GM23338 (cell line): Measurements from ENCODE around the gene TOMM40. TPM values are rescaled to one million over a fixed set of nuclear protein-coding genes. Genes with fewer than 3 reads are reported as not detected.

Experiments
- ATAC-seq: fragments of 200-7000 bp; cut with Tn5 transposase; 3 replicates; pipeline ENCODE4 v1.9.1; 2020
- DNase-seq: peaks from one replicate; pipeline ENCODE4 v3.0.0-alpha.2; 2015; ENCODE audit warnings: low spot score
- H2AFZ ChIP-seq: fragments of 200-600 bp; sonication (generic); 2 replicates; pipeline ENCODE4 v1.8.0; 2016; ENCODE audit warnings: antibody characterized with exemption, mild to moderate bottlenecking, moderate library complexity
- H3F3A ChIP-seq: fragments of 200-600 bp; sonication (generic); replicated peaks from 2 replicates; pipeline ENCODE4 v1.8.0; 2017; ENCODE audit warnings: antibody characterized with exemption, mixed run types, low read depth
- H3K27ac ChIP-seq: fragments of 200-600 bp; sonication (generic); 2 replicates; pipeline ENCODE4 v1.6.1; 2016; ENCODE audit warnings: low read depth
- H3K27me3 ChIP-seq: fragments of 200-600 bp; sonication (generic); 2 replicates; pipeline ENCODE4 v1.8.0; 2016; ENCODE audit warnings: mild to moderate bottlenecking, mixed run types, moderate library complexity; ENCODE audit not compliant: insufficient read depth
- H3K36me3 ChIP-seq: fragments of 200-600 bp; sonication (generic); 2 replicates; pipeline ENCODE4 v1.8.0; 2016; ENCODE audit warnings: mild to moderate bottlenecking; ENCODE audit not compliant: insufficient read depth
- H3K4me1 ChIP-seq: fragments of 200-600 bp; sonication (generic); 2 replicates; pipeline ENCODE4 v1.8.0; 2016; ENCODE audit warnings: mild to moderate bottlenecking, moderate library complexity; ENCODE audit not compliant: insufficient read depth
- H3K4me2 ChIP-seq: fragments of 200-600 bp; sonication (generic); 2 replicates; pipeline ENCODE4 v1.7.1; 2017; ENCODE audit warnings: mixed run types
- H3K4me3 ChIP-seq: fragments of 200-600 bp; sonication (generic); 2 replicates; pipeline ENCODE4 v1.6.1; 2016; ENCODE audit warnings: mixed run types
- H3K79me2 ChIP-seq: fragments of 200-600 bp; sonication (generic); replicated peaks from 2 replicates; pipeline ENCODE4 v1.8.0; 2017; ENCODE audit warnings: mild to moderate bottlenecking; ENCODE audit not compliant: insufficient read depth
- H3K9me2 ChIP-seq: fragments of 200-600 bp; sonication (generic); 2 replicates; pipeline ENCODE4 v1.8.0; 2017; ENCODE audit not compliant: insufficient read depth
- H4K20me1 ChIP-seq: fragments of 200-600 bp; sonication (generic); replicated peaks from 2 replicates; pipeline ENCODE4 v1.8.0; 2017; ENCODE audit warnings: mild to moderate bottlenecking; ENCODE audit not compliant: insufficient read depth
- H3K27ac Mint-ChIP-seq: 2 replicates; pipeline ENCODE4 v1.8.0; 2020; ENCODE audit warnings: inconsistent platforms, mild to moderate bottlenecking, moderate library complexity, mixed read lengths
- H3K27me3 Mint-ChIP-seq: 3 replicates; pipeline ENCODE4 v1.8.0; 2022; ENCODE audit warnings: low read depth, mild to moderate bottlenecking, moderate library complexity, mixed read lengths, inconsistent platforms; ENCODE audit not compliant: insufficient read depth, poor library complexity
- H3K36me3 Mint-ChIP-seq: 3 replicates; pipeline ENCODE4 v1.8.0; 2021; ENCODE audit warnings: low read depth, mild to moderate bottlenecking, inconsistent platforms, moderate library complexity, mixed read lengths
- H3K4me1 Mint-ChIP-seq: 3 replicates; pipeline ENCODE4 v1.8.0; 2020; ENCODE audit warnings: mild to moderate bottlenecking, inconsistent platforms, mixed read lengths
- H3K4me3 Mint-ChIP-seq: 3 replicates; pipeline ENCODE4 v1.8.0; 2021; ENCODE audit warnings: moderate library complexity, mild to moderate bottlenecking, inconsistent platforms, mixed read lengths
- H3K9me3 Mint-ChIP-seq: 3 replicates; pipeline ENCODE4 v1.8.0; 2020; ENCODE audit warnings: moderate library complexity, mild to moderate bottlenecking, inconsistent platforms, mixed read lengths
- CTCF ChIP-seq, 2 experiments: fragments of 200-600 bp in 1 of 2; sonication (generic) in 1 of 2; conservative IDR thresholded peaks; 2 replicates each; pipeline versions ENCODE4 v1.5.1 to v1.6.1; 2016 to 2017; ENCODE audit warnings: antibody characterized with exemption in 2 of 2, low read depth in 2 of 2, mild to moderate bottlenecking in 2 of 2, moderate library complexity in 1 of 2
- ETS1 ChIP-seq: IDR thresholded peaks from 2 replicates; pipeline ENCODE4 v1.6.1; 2016; ENCODE audit warnings: antibody characterized with exemption
- EZH2 ChIP-seq: fragments of 200-600 bp; sonication (generic); IDR thresholded peaks from one replicate; pipeline ENCODE4 v1.8.0; 2017; ENCODE audit warnings: antibody characterized with exemption, mild to moderate bottlenecking, low read depth; ENCODE audit not compliant: unreplicated experiment
- EZH2phosphoT487 ChIP-seq: fragments of 200-600 bp; sonication (generic); IDR thresholded peaks from one replicate; pipeline ENCODE4 v1.8.1; 2018; ENCODE audit warnings: antibody characterized with exemption; ENCODE audit not compliant: unreplicated experiment
- POLR2AphosphoS5 ChIP-seq: IDR thresholded peaks from 2 replicates; pipeline ENCODE4 v1.6.1; 2016; ENCODE audit warnings: antibody characterized with exemption, low read depth
- ZNF114 ChIP-seq: fragments of 250-450 bp; sonication (Bioruptor Pico); IDR thresholded peaks from 2 replicates; pipeline ENCODE4 v1.5.0; 2020; ENCODE audit warnings: mild to moderate bottlenecking, moderate library complexity
- ZNF462 ChIP-seq: fragments of 250-450 bp; sonication (Bioruptor Pico); IDR thresholded peaks from 2 replicates; pipeline ENCODE4 v1.5.0; 2020; ENCODE audit warnings: mild to moderate bottlenecking, moderate library complexity
- polyA plus RNA-seq: library from polyadenylated mRNA; unstranded; fragments of >200 nt; fragmentation: Nextera tagmentation; extraction: Ambion mirVana; gene quantifications from 2 replicates; pipeline ENCODE4 v1.2.1, GENCODE V29; 2016
- total RNA-seq: library from RNA; depleted of rRNA; stranded (reverse); fragments of >200 nt; shearing (Covaris generic); gene quantifications from 2 replicates; pipeline ENCODE4 v1.2.3, GENCODE V29; 2014

Gene TOMM40
- total and polyA plus RNA-seq, 2 experiments from 2014 or later = 142 to 273 TPM

- TF ChIP-seq ZNF462 (CRISPR knock-in tag) (no peak), POLR2AphosphoS5 (no peak), EZH2 (no peak), ETS1 (no peak)
Observed at GRCh38 chr19:44865196-44865767, 25.8 kb upstream of the TOMM40 start (continued).

- Histone ChIP-seq H3K27me3 (no peaks in the 10 kb centered on the region), H3K4me3 (no peak overlapping the region), H3K36me3 (peaks cover 13% of the 10 kb centered on the region), H3K9me2 (no peaks in the 10 kb centered on the region), H3K4me2 (no peak overlapping the region), H3F3A (0 out of 2 replicates have a peak, but pooled peaks cover 6% of the 10 kb centered on the region), H3K27ac (no peak overlapping the region), H2AFZ (no peak overlapping the region), H4K20me1 (peaks cover 23% of the 10 kb centered on the region), H3K79me2 (peaks cover 19% of the 10 kb centered on the region), H3K4me1 (no peaks in the 10 kb centered on the region)
- Mint-ChIP-seq H3K27me3 (peaks cover 10% of the 10 kb centered on the region), H3K9me3 (no peaks in the 10 kb centered on the region; the same call in 2 of the 3 replicates), H3K27ac (no peak overlapping the region), H3K36me3 (peaks cover 60% of the 10 kb centered on the region), H3K4me1 (no peaks in the 10 kb centered on the region), H3K4me3 (no peak overlapping the region)
- ATAC-seq = no peak
- no peak for DNase-seq
- TF ChIP-seq EZH2phosphoT487 (no peak), ZNF114 (CRISPR knock-in tag) (no peak), CTCF (conservative IDR thresholded peaks at IDR 0.05; ENCODE audit: low read depth in 2 of 2) (no peak), POLR2AphosphoS5 (no peak), EZH2 (no peak)
Observed at GRCh38 chr19:44866664-44867063, 24.4 kb upstream of the TOMM40 start.
